Pancreas (tissue), 10 donors: ENCODE measurements around the gene DSC1. TPM values are rescaled to one million over a fixed set of nuclear protein-coding genes. Genes with fewer than 3 reads are reported as not detected.
A peak's percentile ranks its signal among the peaks of the same experiment; 100 is the strongest.
"Not testable (repeated sequence)": the region's sequence is repeated elsewhere in the genome, so short reads cannot be mapped to it uniquely, and the experiment has no call there.

Experiments
- ATAC-seq, 4 donors: fragments of 200-7000 bp; cut with Tn5 transposase; one replicate each; pipeline versions ENCODE4 v1.8.0 to v1.9.1; 2020; ENCODE audit warnings: mild to moderate bottlenecking in 4 of 4, moderate library complexity in 4 of 4
- DNase-seq, 6 donors: peaks; one replicate each; pipeline ENCODE4 v3.0.0-alpha.2; 2020
- FAIRE-seq: peaks from 2 replicates; lab custom pipeline; 2012; peaks lifted over from hg19 to GRCh38; lab: Jason Lieb, UNC
- H3K27ac ChIP-seq, 4 donors: fragments of 200-600 bp; sonication (generic); 1 replicate in 3 of 4; 2 replicates in 1 of 4; pipeline versions ENCODE4 v1.5.0 to v1.8.0; 2020
- H3K27me3 ChIP-seq, 4 donors: fragments of 200-600 bp; one replicate each; pipeline ENCODE4 v1.8.0; 2021
- H3K36me3 ChIP-seq, 3 donors: fragments of 200-600 bp; sonication (generic) in 1 of 3; one replicate each; pipeline versions ENCODE4 v1.5.0 to v1.8.0; 2020 to 2021
- H3K4me1 ChIP-seq, 3 donors: fragments of 200-600 bp; one replicate each; pipeline ENCODE4 v1.8.0; 2021
- H3K4me3 ChIP-seq, 4 donors: fragments of 200-600 bp; sonication (generic) in 2 of 4; one replicate each; pipeline versions ENCODE4 v1.5.0 to v1.8.0; 2020 to 2021
- H3K9me3 ChIP-seq, 4 donors: fragments of 200-600 bp; one replicate each; pipeline ENCODE4 v1.8.0; 2021
- CTCF ChIP-seq, 4 donors: fragments of 200-600 bp; sonication (generic) in 3 of 4; IDR thresholded peaks; one replicate each; pipeline versions ENCODE4 v1.5.0 to v1.8.0; 2021; ENCODE audit warnings: antibody characterized with exemption in 4 of 4
- WGBS, 2 donors: extraction: QIAGEN DNeasy Blood & Tissue Kit; methylation state at CpG; one replicate each; pipeline ENCODE4 v1.1.7; 2013; 5-methylcytosine and 5-hydroxymethylcytosine counted together
- intact Hi-C, 3 donors: fragments of 100-400 bp; cut with DNase I; formaldehyde crosslinking; loops; one replicate each; pipeline versions ENCODE4 v1.11.1 to v1.14.2; 2022
- polyA plus RNA-seq, 2 donors: library from polyadenylated mRNA; stranded (reverse); fragments of 200-250 nt; gene quantifications; one replicate each; pipeline ENCODE4 v1.2.3, GENCODE V29; 2013
- total RNA-seq, 6 donors: library from RNA; stranded (reverse); fragmentation: NEBNext Ultra II Directional in 4 of 6; extraction: Animal tissue kit (Norgen Biotek cat#: 25700) in 4 of 6; gene quantifications; one replicate each; pipeline versions ENCODE4 v1.2.1 to v1.2.4, GENCODE V29; 2021 to 2023
- donor health status: healthy with polysubstance abuse.
- donor health status: DM: no; HTN: no; CAD: no; lungs with moderate emphysema.
- donor health status: DM: no; HTN: no; CAD: no.
- donor health status: control.
- donor health status: control.
- donor health status: Bipolar disorder and iron deficiency.
- donor health status: DM: yes; HTN: yes; CAD: no.
- donor health status: DM: no; HTN: no; CAD: no.
- donor health status: DM: no; HTN: no; CAD: no.
- donor health status: DM: yes; HTN: yes; CAD: no.

The DSC1 gene
- total and polyA plus RNA-seq, 8 donors: not detected

- intact Hi-C loops: no loop called here
- TF ChIP-seq CTCF (IDR thresholded peaks at IDR 0.05): no peak
- ATAC-seq (no peak), FAIRE-seq (no peak), DNase-seq (no peak)
- H3K27ac ChIP-seq: no peak overlapping the region
- H3K4me1 ChIP-seq: no peaks in the 10 kb centered on the region
- H3K36me3 ChIP-seq: no peaks in the 10 kb centered on the region
- H3K4me3 ChIP-seq: no peak overlapping the region
- H3K9me3 ChIP-seq: no peaks in the 10 kb centered on the region
- H3K27me3 ChIP-seq: no peaks in the 10 kb centered on the region
Measured at GRCh38 chr18:31192086-31192776, 29.6 kb upstream of the DSC1 start.

- Histone ChIP-seq H3K27me3 (no peaks in the 10 kb centered on the region), H3K36me3 (no peaks in the 10 kb centered on the region), H3K9me3 (no peaks in the 10 kb centered on the region), H3K4me1 (no peaks in the 10 kb centered on the region), H3K4me3 (no peak overlapping the region), H3K27ac (no peak overlapping the region)
- FAIRE-seq: no peak
- intact Hi-C loops: no loop called here
- DNase-seq: no peak
- no peak for TF ChIP-seq CTCF (IDR thresholded peaks at IDR 0.05)
- 43 to 47% methylated on average over 2 of the region's 2 CpGs for WGBS, 2 donors
- ATAC-seq: peak in 1 of 4 donors; percentile 36
Measured at GRCh38 chr18:31190919-31191318, 28.3 kb upstream of the DSC1 start.

- Histone ChIP-seq H3K27ac (no peak overlapping the region), H3K27me3 (no peaks in the 10 kb centered on the region), H3K4me1 (no peaks in the 10 kb centered on the region), H3K4me3 (no peak overlapping the region), H3K36me3 (no peaks in the 10 kb centered on the region), H3K9me3 (no peaks in the 10 kb centered on the region)
- DNase-seq: no peak
- WGBS, 2 donors: 65 to 69% methylated on average over 2 of the region's 2 CpGs
- no peak for ATAC-seq
- TF ChIP-seq CTCF (IDR thresholded peaks at IDR 0.05): no peak
- FAIRE-seq: no peak
- intact Hi-C loops: no loop called here
Measured at GRCh38 chr18:31189757-31190156, 27.1 kb upstream of the DSC1 start.

- FAIRE-seq (no peak), ATAC-seq (no peak), DNase-seq (no peak)
- no peaks in the 10 kb centered on the region for H3K9me3 ChIP-seq
- no peaks in the 10 kb centered on the region for H3K36me3 ChIP-seq
- H3K27me3 ChIP-seq: no peaks in the 10 kb centered on the region
- H3K4me3 ChIP-seq: no peak overlapping the region
- intact Hi-C loops: no loop called here
- no peak overlapping the region for H3K27ac ChIP-seq
- TF ChIP-seq CTCF (IDR thresholded peaks at IDR 0.05): no peak
- no peaks in the 10 kb centered on the region for H3K4me1 ChIP-seq
- 60 to 72% methylated on average over 4 of the region's 4 CpGs for WGBS, 2 donors
Measured at GRCh38 chr18:31185186-31185950, 22.7 kb upstream of the DSC1 start.

- no peak overlapping the region for H3K27ac ChIP-seq
- TF ChIP-seq CTCF (IDR thresholded peaks at IDR 0.05): no peak
- DNase-seq (no peak), FAIRE-seq (no peak), ATAC-seq (no peak)
- H3K4me3 ChIP-seq: no peak overlapping the region
- intact Hi-C loops: no loop called here
- H3K36me3 ChIP-seq: no peaks in the 10 kb centered on the region
- 81 to 85% methylated on average over 2 of the region's 2 CpGs for WGBS, 2 donors
- no peaks in the 10 kb centered on the region for H3K4me1 ChIP-seq
- no peaks in the 10 kb centered on the region for H3K27me3 ChIP-seq
- H3K9me3 ChIP-seq: no peaks in the 10 kb centered on the region
Measured at GRCh38 chr18:31183302-31183701, 20.6 kb upstream of the DSC1 start.

- H3K4me1 ChIP-seq, intact Hi-C loops, DNase-seq, H3K27ac ChIP-seq, H3K27me3 ChIP-seq, H3K36me3 ChIP-seq, H3K9me3 ChIP-seq, ATAC-seq, H3K4me3 ChIP-seq, FAIRE-seq: not testable (repeated sequence)
- WGBS, 2 donors: 84 to 91% methylated on average over 6 of the region's 6 CpGs
Measured at GRCh38 chr18:31177369-31177768, 14.7 kb upstream of the DSC1 start.
